WTC11 (cell line): ENCODE data around the gene UBTD1. TPM values are rescaled to one million over a fixed set of nuclear protein-coding genes. Genes with fewer than 3 reads are reported as not detected.

Experiments used
- ATAC-seq: fragments of 200-7000 bp; cut with Tn5 transposase; 2 replicates; pipeline ENCODE4 v1.10.0; 2021; ENCODE audit warnings: mild to moderate bottlenecking, moderate library complexity
- CTCF ChIA-PET: fragments of 300-600 bp; sonication (Branson Sonifier 250); formaldehyde crosslinking; loops from one replicate; lab custom pipeline; 2021; ENCODE audit warnings: antibody characterized with exemption; lab: Charles Lee
- POLR2A ChIA-PET: fragments of 350-600 bp; sonication (Branson Sonifier 250); formaldehyde crosslinking; loops from one replicate; lab custom pipeline; 2021; ENCODE audit warnings: antibody characterized with exemption; lab: Charles Lee
- DNase-seq: peaks from one replicate; pipeline ENCODE4 v3.0.0; 2021; ENCODE audit warnings: low spot score
- H3K27ac Mint-ChIP-seq: 2 replicates; pipeline ENCODE4 v1.8.0; 2021; ENCODE audit warnings: mixed read lengths
- H3K27me3 Mint-ChIP-seq: 2 replicates; pipeline ENCODE4 v1.8.0; 2021; ENCODE audit warnings: low read depth, mild to moderate bottlenecking, moderate library complexity, mixed read lengths
- H3K36me3 Mint-ChIP-seq: 2 replicates; pipeline ENCODE4 v1.8.0; 2021; ENCODE audit warnings: mixed read lengths
- H3K4me1 Mint-ChIP-seq: 2 replicates; pipeline ENCODE4 v1.8.0; 2022; ENCODE audit warnings: mixed read lengths
- H3K4me3 Mint-ChIP-seq: 2 replicates; pipeline ENCODE4 v1.8.0; 2021; ENCODE audit warnings: mild to moderate bottlenecking, moderate library complexity, mixed read lengths
- H3K9me3 Mint-ChIP-seq: 2 replicates; pipeline ENCODE4 v1.8.0; 2021; ENCODE audit warnings: mixed read lengths
- CREM ChIP-seq: sonication (generic); formaldehyde crosslinking; IDR thresholded peaks from 2 replicates; pipeline ENCODE4 v1.8.1; 2022; ENCODE audit warnings: mild to moderate bottlenecking, missing genetic modification reagents, moderate library complexity
- ETV6 ChIP-seq: sonication (generic); formaldehyde crosslinking; IDR thresholded peaks from 2 replicates; pipeline ENCODE4 v1.8.1; 2022; ENCODE audit warnings: mild to moderate bottlenecking, missing genetic modification reagents
- JUN ChIP-seq: sonication (generic); formaldehyde crosslinking; IDR thresholded peaks from 2 replicates; pipeline ENCODE4 v1.8.0; 2023; ENCODE audit warnings: mild to moderate bottlenecking, missing genetic modification reagents
- KAT7 ChIP-seq: sonication (generic); formaldehyde crosslinking; IDR thresholded peaks from 2 replicates; pipeline ENCODE4 v1.8.1; 2023; ENCODE audit warnings: missing genetic modification reagents, mild to moderate bottlenecking, borderline replicate concordance
- SMAD4 ChIP-seq: sonication (generic); formaldehyde crosslinking; IDR thresholded peaks from 2 replicates; pipeline ENCODE4 v1.8.0; 2022; ENCODE audit warnings: mild to moderate bottlenecking, missing genetic modification reagents
- SOX15 ChIP-seq: fragments of 250-450 bp; sonication (Bioruptor Pico); IDR thresholded peaks from 2 replicates; pipeline ENCODE4 v1.9.0; 2021; ENCODE audit warnings: mild to moderate bottlenecking
- ZNF219 ChIP-seq: sonication (generic); formaldehyde crosslinking; IDR thresholded peaks from 2 replicates; pipeline ENCODE4 v1.8.0; 2023; ENCODE audit warnings: missing genetic modification reagents, mild to moderate bottlenecking, borderline replicate concordance
- ZNF317 ChIP-seq: sonication (generic); formaldehyde crosslinking; IDR thresholded peaks from 2 replicates; pipeline ENCODE4 v1.8.1; 2023; ENCODE audit warnings: low read depth, mild to moderate bottlenecking, moderate library complexity, missing genetic modification reagents, borderline replicate concordance
- ZNF423 ChIP-seq: fragments of 250-450 bp; sonication (Bioruptor Pico); IDR thresholded peaks from 2 replicates; pipeline ENCODE4 v2.1.2; 2022; ENCODE audit warnings: mild to moderate bottlenecking, moderate library complexity
- total RNA-seq: library from RNA; stranded (reverse); gene quantifications from 3 replicates; pipeline ENCODE4 v1.2.3, GENCODE V29; 2021
- TF ChIP-seq, protein P1 (sequence below): fragments of 200-600 bp; IDR thresholded peaks from 2 replicates; pipeline ENCODE4 v1.8.0; 2022; ENCODE audit warnings: antibody characterized with exemption
- TF ChIP-seq, protein P2 (sequence below): sonication (generic); formaldehyde crosslinking; IDR thresholded peaks from 2 replicates; pipeline ENCODE4 v1.8.0; 2022; ENCODE audit warnings: missing genetic modification reagents
- TF ChIP-seq, protein P3 (sequence below): sonication (generic); formaldehyde crosslinking; conservative IDR thresholded peaks from 2 replicates; pipeline ENCODE4 v1.8.1; 2022; ENCODE audit warnings: mild to moderate bottlenecking, missing genetic modification reagents
- TF ChIP-seq, protein P4 (sequence below): sonication (generic); formaldehyde crosslinking; IDR thresholded peaks from 2 replicates; pipeline ENCODE4 v1.8.0; 2023; ENCODE audit warnings: missing genetic modification reagents, mild to moderate bottlenecking, borderline replicate concordance
- TF ChIP-seq, protein P5 (sequence below): sonication (generic); formaldehyde crosslinking; IDR thresholded peaks from 2 replicates; pipeline ENCODE4 v1.8.1; 2022; ENCODE audit warnings: mild to moderate bottlenecking, moderate library complexity, missing genetic modification reagents
- TF ChIP-seq, protein P6 (sequence below): fragments of 250-450 bp; sonication (Bioruptor Pico); conservative IDR thresholded peaks from 2 replicates; pipeline ENCODE4 v1.9.0; 2021; ENCODE audit warnings: mild to moderate bottlenecking
- TF ChIP-seq, protein P7 (sequence below): sonication (generic); formaldehyde crosslinking; IDR thresholded peaks from 2 replicates; pipeline ENCODE4 v1.8.1; 2023; ENCODE audit warnings: mild to moderate bottlenecking, missing genetic modification reagents
- TF ChIP-seq, protein P8 (sequence below): sonication (generic); formaldehyde crosslinking; IDR thresholded peaks from 2 replicates; pipeline ENCODE4 v1.8.1; 2022; ENCODE audit warnings: low read depth, mild to moderate bottlenecking, moderate library complexity, missing genetic modification reagents, borderline replicate concordance

UBTD1 gene
- total RNA-seq, 1 experiment from 2014 or later, result 35.7 TPM

DNA sequence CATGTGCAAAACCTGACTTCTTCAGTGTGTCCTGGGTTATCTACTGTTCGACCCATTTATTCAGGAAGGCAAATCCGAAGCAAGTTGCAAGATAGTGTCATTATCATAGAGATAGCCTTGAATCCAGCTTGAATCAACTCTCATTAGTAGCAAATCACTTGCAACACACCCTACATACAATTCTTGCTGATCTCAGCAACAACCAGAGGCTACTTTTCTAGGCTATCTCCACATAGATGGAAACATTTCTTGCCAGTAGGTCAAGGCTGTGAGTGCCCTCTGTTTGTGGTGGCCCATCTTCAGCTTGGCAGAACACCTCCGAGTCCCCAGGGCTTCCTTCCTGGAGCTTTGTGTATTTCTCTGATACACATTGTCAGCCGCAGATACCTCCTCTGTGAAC, 12.0 kb downstream of the UBTD1 start (continued):
- TF ChIP-seq, protein P1, sequence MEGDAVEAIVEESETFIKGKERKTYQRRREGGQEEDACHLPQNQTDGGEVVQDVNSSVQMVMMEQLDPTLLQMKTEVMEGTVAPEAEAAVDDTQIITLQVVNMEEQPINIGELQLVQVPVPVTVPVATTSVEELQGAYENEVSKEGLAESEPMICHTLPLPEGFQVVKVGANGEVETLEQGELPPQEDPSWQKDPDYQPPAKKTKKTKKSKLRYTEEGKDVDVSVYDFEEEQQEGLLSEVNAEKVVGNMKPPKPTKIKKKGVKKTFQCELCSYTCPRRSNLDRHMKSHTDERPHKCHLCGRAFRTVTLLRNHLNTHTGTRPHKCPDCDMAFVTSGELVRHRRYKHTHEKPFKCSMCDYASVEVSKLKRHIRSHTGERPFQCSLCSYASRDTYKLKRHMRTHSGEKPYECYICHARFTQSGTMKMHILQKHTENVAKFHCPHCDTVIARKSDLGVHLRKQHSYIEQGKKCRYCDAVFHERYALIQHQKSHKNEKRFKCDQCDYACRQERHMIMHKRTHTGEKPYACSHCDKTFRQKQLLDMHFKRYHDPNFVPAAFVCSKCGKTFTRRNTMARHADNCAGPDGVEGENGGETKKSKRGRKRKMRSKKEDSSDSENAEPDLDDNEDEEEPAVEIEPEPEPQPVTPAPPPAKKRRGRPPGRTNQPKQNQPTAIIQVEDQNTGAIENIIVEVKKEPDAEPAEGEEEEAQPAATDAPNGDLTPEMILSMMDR, result no peak

DNA sequence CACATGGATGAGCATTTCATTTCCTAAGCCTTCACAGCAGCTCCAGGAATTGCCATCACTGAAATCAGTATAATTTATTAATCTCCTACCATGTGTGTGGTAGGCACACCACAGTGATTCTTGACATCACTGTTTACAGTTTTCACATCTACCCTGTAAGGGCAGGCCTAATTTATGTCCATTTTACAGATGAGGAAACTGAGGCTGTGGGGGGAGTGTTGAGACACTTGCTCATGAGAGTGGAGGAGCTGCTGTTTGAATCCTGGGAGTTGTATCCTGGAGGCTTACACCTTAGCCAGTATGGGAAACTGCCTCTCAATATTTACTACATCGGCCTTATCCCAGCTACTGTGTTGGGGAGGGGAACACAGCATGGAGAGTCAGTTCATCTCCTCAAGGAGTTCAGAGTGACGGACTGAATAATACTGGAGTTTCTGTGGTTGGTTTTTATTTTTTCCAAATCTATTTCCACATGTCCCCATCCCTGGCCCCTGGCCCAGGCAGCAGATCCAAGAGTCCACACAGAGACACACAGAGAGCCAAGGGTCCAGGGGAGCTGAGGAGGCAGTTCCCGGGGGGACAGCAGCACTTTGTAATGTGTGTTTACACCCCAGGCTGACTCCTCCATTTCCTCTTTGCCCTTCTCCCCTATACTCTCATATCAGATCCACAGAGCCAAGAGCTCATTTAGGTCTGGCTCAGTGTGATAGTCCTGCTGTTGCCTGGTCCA, 13.2 kb downstream of the UBTD1 start:
- ATAC-seq (no peak), DNase-seq (no peak)
- no peaks in the 10 kb centered on the region for H3K9me3 Mint-ChIP-seq
- H3K4me1 Mint-ChIP-seq, result peaks cover 33% of the 10 kb centered on the region
- no peaks in the 10 kb centered on the region for H3K36me3 Mint-ChIP-seq
- no peaks in the 10 kb centered on the region for H3K27me3 Mint-ChIP-seq
- no peak overlapping the region for H3K4me3 Mint-ChIP-seq
- ChIA-PET POLR2A (interaction anchor here (1.6 kb wide), 1 partner anchor 13 kb away, joined by 4 read pairs; the partner anchor contains the start of gene UBTD1), CTCF (interaction anchor here (0.8 to 1.6 kb wide), 5 partner anchors 23 to 60 kb away, joined by 3 to 7 read pairs (median 3); partner anchors contain the start of gene ANKRD2)
- peak overlapping the region; percentile 14; the same call in 1 of the 2 replicates for H3K27ac Mint-ChIP-seq
- TF ChIP-seq, protein P2, sequence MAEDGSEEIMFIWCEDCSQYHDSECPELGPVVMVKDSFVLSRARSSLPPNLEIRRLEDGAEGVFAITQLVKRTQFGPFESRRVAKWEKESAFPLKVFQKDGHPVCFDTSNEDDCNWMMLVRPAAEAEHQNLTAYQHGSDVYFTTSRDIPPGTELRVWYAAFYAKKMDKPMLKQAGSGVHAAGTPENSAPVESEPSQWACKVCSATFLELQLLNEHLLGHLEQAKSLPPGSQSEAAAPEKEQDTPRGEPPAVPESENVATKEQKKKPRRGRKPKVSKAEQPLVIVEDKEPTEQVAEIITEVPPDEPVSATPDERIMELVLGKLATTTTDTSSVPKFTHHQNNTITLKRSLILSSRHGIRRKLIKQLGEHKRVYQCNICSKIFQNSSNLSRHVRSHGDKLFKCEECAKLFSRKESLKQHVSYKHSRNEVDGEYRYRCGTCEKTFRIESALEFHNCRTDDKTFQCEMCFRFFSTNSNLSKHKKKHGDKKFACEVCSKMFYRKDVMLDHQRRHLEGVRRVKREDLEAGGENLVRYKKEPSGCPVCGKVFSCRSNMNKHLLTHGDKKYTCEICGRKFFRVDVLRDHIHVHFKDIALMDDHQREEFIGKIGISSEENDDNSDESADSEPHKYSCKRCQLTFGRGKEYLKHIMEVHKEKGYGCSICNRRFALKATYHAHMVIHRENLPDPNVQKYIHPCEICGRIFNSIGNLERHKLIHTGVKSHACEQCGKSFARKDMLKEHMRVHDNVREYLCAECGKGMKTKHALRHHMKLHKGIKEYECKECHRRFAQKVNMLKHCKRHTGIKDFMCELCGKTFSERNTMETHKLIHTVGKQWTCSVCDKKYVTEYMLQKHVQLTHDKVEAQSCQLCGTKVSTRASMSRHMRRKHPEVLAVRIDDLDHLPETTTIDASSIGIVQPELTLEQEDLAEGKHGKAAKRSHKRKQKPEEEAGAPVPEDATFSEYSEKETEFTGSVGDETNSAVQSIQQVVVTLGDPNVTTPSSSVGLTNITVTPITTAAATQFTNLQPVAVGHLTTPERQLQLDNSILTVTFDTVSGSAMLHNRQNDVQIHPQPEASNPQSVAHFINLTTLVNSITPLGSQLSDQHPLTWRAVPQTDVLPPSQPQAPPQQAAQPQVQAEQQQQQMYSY, result no peak
- TF ChIP-seq CREM (CRISPR knock-in tag) (no peak), ZNF219 (CRISPR knock-in tag) (no peak), SOX15 (CRISPR knock-in tag) (no peak), SMAD4 (CRISPR knock-in tag) (no peak), ZNF317 (no peak), ETV6 (CRISPR knock-in tag) (no peak), JUN (CRISPR knock-in tag) (no peak), KAT7 (CRISPR knock-in tag) (no peak), ZNF423 (no peak)
- TF ChIP-seq, protein P3, sequence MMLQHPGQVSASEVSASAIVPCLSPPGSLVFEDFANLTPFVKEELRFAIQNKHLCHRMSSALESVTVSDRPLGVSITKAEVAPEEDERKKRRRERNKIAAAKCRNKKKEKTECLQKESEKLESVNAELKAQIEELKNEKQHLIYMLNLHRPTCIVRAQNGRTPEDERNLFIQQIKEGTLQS (CRISPR knock-in tag), result no peak
- TF ChIP-seq, protein P4, sequence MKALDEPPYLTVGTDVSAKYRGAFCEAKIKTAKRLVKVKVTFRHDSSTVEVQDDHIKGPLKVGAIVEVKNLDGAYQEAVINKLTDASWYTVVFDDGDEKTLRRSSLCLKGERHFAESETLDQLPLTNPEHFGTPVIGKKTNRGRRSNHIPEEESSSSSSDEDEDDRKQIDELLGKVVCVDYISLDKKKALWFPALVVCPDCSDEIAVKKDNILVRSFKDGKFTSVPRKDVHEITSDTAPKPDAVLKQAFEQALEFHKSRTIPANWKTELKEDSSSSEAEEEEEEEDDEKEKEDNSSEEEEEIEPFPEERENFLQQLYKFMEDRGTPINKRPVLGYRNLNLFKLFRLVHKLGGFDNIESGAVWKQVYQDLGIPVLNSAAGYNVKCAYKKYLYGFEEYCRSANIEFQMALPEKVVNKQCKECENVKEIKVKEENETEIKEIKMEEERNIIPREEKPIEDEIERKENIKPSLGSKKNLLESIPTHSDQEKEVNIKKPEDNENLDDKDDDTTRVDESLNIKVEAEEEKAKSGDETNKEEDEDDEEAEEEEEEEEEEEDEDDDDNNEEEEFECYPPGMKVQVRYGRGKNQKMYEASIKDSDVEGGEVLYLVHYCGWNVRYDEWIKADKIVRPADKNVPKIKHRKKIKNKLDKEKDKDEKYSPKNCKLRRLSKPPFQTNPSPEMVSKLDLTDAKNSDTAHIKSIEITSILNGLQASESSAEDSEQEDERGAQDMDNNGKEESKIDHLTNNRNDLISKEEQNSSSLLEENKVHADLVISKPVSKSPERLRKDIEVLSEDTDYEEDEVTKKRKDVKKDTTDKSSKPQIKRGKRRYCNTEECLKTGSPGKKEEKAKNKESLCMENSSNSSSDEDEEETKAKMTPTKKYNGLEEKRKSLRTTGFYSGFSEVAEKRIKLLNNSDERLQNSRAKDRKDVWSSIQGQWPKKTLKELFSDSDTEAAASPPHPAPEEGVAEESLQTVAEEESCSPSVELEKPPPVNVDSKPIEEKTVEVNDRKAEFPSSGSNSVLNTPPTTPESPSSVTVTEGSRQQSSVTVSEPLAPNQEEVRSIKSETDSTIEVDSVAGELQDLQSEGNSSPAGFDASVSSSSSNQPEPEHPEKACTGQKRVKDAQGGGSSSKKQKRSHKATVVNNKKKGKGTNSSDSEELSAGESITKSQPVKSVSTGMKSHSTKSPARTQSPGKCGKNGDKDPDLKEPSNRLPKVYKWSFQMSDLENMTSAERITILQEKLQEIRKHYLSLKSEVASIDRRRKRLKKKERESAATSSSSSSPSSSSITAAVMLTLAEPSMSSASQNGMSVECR (CRISPR knock-in tag), result no peak
- TF ChIP-seq, protein P5, sequence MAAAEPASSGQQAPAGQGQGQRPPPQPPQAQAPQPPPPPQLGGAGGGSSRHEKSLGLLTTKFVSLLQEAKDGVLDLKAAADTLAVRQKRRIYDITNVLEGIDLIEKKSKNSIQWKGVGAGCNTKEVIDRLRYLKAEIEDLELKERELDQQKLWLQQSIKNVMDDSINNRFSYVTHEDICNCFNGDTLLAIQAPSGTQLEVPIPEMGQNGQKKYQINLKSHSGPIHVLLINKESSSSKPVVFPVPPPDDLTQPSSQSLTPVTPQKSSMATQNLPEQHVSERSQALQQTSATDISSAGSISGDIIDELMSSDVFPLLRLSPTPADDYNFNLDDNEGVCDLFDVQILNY (CRISPR knock-in tag), result no peak
- TF ChIP-seq, protein P6, sequence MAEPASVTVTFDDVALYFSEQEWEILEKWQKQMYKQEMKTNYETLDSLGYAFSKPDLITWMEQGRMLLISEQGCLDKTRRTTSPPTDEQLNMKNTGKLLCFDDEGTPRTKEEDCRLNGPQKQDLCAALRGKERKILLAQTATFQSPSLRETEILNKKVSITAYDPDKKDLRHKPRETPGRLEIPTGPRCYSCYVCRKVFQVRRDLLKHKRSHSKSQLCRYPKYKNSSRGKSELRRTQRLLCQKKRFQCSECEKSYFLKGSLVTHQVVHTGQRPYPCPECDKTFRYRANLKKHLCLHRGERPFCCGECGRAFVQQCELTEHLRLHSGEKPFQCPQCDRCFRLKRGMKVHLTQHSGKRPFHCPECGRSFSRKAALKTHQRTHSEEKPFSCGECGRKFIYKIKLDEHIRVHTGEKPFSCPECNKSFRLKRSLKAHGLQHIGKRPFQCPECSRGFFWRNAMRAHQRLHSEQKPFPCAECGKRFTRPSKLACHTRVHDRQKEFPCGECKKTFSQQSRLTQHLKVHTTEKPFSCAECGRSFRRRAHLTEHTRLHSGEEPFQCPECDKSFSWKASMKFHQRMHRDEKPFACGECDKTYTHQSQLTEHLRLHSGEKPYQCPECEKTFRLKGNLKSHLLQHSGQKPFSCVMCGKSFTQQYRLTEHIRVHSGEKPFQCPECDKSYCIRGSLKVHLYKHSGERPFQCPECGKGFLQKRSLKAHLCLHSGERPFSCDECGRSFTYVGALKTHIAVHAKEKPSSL (CRISPR knock-in tag), result no peak
- TF ChIP-seq, protein P7, sequence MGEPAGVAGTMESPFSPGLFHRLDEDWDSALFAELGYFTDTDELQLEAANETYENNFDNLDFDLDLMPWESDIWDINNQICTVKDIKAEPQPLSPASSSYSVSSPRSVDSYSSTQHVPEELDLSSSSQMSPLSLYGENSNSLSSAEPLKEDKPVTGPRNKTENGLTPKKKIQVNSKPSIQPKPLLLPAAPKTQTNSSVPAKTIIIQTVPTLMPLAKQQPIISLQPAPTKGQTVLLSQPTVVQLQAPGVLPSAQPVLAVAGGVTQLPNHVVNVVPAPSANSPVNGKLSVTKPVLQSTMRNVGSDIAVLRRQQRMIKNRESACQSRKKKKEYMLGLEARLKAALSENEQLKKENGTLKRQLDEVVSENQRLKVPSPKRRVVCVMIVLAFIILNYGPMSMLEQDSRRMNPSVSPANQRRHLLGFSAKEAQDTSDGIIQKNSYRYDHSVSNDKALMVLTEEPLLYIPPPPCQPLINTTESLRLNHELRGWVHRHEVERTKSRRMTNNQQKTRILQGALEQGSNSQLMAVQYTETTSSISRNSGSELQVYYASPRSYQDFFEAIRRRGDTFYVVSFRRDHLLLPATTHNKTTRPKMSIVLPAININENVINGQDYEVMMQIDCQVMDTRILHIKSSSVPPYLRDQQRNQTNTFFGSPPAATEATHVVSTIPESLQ (CRISPR knock-in tag), result no peak
- TF ChIP-seq, protein P8, sequence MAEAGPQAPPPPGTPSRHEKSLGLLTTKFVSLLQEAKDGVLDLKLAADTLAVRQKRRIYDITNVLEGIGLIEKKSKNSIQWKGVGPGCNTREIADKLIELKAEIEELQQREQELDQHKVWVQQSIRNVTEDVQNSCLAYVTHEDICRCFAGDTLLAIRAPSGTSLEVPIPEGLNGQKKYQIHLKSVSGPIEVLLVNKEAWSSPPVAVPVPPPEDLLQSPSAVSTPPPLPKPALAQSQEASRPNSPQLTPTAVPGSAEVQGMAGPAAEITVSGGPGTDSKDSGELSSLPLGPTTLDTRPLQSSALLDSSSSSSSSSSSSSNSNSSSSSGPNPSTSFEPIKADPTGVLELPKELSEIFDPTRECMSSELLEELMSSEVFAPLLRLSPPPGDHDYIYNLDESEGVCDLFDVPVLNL (CRISPR knock-in tag), result no peak
